GM21737 (cell line): ENCODE measurements around the gene ORC5.
"Not testable (repeated sequence)": the region's sequence is repeated elsewhere in the genome, so short reads cannot be mapped to it uniquely, and the experiment has no call there.

Experiments used
- ATAC-seq: cut with Tn5 transposase; IDR thresholded peaks from one replicate; pipeline ENCODE4 v1.9.1; 2021; ENCODE audit warnings: mild to moderate bottlenecking, moderate library complexity; ENCODE audit not compliant: unreplicated experiment

Gene ORC5

GRCh38 chr7:104192434-104192833 lies 15.4 kb downstream of the ORC5 start:
- no peak for ATAC-seq

GRCh38 chr7:104185346-104185745 lies 22.5 kb downstream of the ORC5 start:
- no peak for ATAC-seq

- ATAC-seq, result no peak
These were observed 28.6 kb downstream of the ORC5 start for GRCh38 chr7:104179178-104179577.

- not testable (repeated sequence) for ATAC-seq
These were observed 30.2 kb downstream of the ORC5 start for GRCh38 chr7:104177565-104178083.

- ATAC-seq, result no peak
These were observed 31.5 kb downstream of the ORC5 start for GRCh38 chr7:104176332-104176731.

- ATAC-seq, result no peak
These were observed 32.3 kb downstream of the ORC5 start for GRCh38 chr7:104175361-104175984.

- ATAC-seq, result no peak
These were observed 33.0 kb downstream of the ORC5 start for GRCh38 chr7:104174798-104175197.

GRCh38 chr7:104162081-104162480 lies 45.7 kb downstream of the ORC5 start:
- no peak for ATAC-seq

GRCh38 chr7:104161244-104161643 lies 46.6 kb downstream of the ORC5 start:
- ATAC-seq, result no peak

GRCh38 chr7:104160375-104160774 lies 47.4 kb downstream of the ORC5 start:
- ATAC-seq, result no peak

- ATAC-seq, result no peak
These were observed 51.0 kb downstream of the ORC5 start for GRCh38 chr7:104156842-104157277.

GRCh38 chr7:104153287-104153686 lies 54.5 kb downstream of the ORC5 start:
- no peak for ATAC-seq

- ATAC-seq, result no peak
These were observed 55.3 kb downstream of the ORC5 start for GRCh38 chr7:104152468-104152867.

- ATAC-seq, result no peak
These were observed 57.3 kb downstream of the ORC5 start for GRCh38 chr7:104150470-104150869.

GRCh38 chr7:104149822-104150221 lies 58.0 kb downstream of the ORC5 start:
- ATAC-seq, result no peak

- no peak for ATAC-seq
These were observed 65.7 kb downstream of the ORC5 start for GRCh38 chr7:104142147-104142546.

GRCh38 chr7:104137971-104138370 lies 69.8 kb downstream of the ORC5 start:
- no peak for ATAC-seq

GRCh38 chr7:104137511-104137910 lies 70.3 kb downstream of the ORC5 start:
- no peak for ATAC-seq

GRCh38 chr7:104136981-104137380 lies 70.8 kb downstream of the ORC5 start:
- no peak for ATAC-seq

GRCh38 chr7:104136561-104136960 lies 71.3 kb downstream of the ORC5 start:
- no peak for ATAC-seq

- ATAC-seq, result no peak
These were observed 71.9 kb downstream of the ORC5 start for GRCh38 chr7:104135760-104136558.

- ATAC-seq, result no peak
These were observed 74.6 kb downstream of the ORC5 start for GRCh38 chr7:104133238-104133637.
